MCF 10A (cell line): ENCODE data around the gene HECTD4. TPM values are rescaled to one million over a fixed set of nuclear protein-coding genes. Genes with fewer than 3 reads are reported as not detected.

ENCODE experiments used
- BruUV-seq: library from RNA; stranded (reverse); fragments of 400-500 nt; replicated peaks from 2 replicates; lab custom pipeline; 2021; lab: Mats Ljungman, UMichigan
- CTCF ChIA-PET: fragments of 300-600 bp; sonication (Branson Sonifier 250); formaldehyde crosslinking; extraction: SDS; loops from one replicate; lab custom pipeline; 2021; ENCODE audit warnings: antibody characterized with exemption, inconsistent platforms; lab: Yijun Ruan, JAX
- POLR2A ChIA-PET: fragments of 300-600, 350-650 bp; sonication (Branson Sonifier 250); formaldehyde crosslinking; extraction: SDS; loops from one replicate; lab custom pipeline; 2020; ENCODE audit warnings: antibody characterized with exemption, inconsistent platforms; lab: Yijun Ruan, JAX
- DNase-seq: peaks from one replicate; pipeline ENCODE4 v3.0.0-alpha.2; 2018; ENCODE audit not compliant: unreplicated experiment
- H3K27ac Mint-ChIP-seq: one replicate; pipeline ENCODE4 v1.8.0; 2022; ENCODE audit warnings: mild to moderate bottlenecking, low read depth, mixed read lengths; ENCODE audit not compliant: unreplicated experiment
- H3K27me3 Mint-ChIP-seq: one replicate; pipeline ENCODE4 v1.8.0; 2022; ENCODE audit warnings: mixed read lengths; ENCODE audit not compliant: insufficient read depth, unreplicated experiment
- H3K36me3 Mint-ChIP-seq: one replicate; pipeline ENCODE4 v1.8.0; 2022; ENCODE audit warnings: mild to moderate bottlenecking, moderate library complexity, mixed read lengths; ENCODE audit not compliant: insufficient read depth, unreplicated experiment
- H3K4me1 Mint-ChIP-seq: one replicate; pipeline ENCODE4 v1.8.0; 2022; ENCODE audit warnings: mixed read lengths; ENCODE audit not compliant: insufficient read depth, unreplicated experiment
- H3K4me3 Mint-ChIP-seq: one replicate; pipeline ENCODE4 v1.8.0; 2022; ENCODE audit warnings: mild to moderate bottlenecking, moderate library complexity, mixed read lengths; ENCODE audit not compliant: unreplicated experiment
- H3K9me3 Mint-ChIP-seq: one replicate; pipeline ENCODE4 v1.8.0; 2022; ENCODE audit warnings: mixed read lengths; ENCODE audit not compliant: unreplicated experiment
- intact Hi-C: fragments of 100-400 bp; cut with micrococcal nuclease; formaldehyde crosslinking; loops from 2 replicates; pipeline ENCODE4 v1.14.1; 2022
- total RNA-seq: library from RNA; stranded (reverse); gene quantifications from 2 replicates; pipeline ENCODE4 v1.2.3, GENCODE V29; 2022
- TF ChIP-seq, protein P1 (sequence below): fragments of 200-600 bp; IDR thresholded peaks from one replicate; pipeline ENCODE4 v1.8.0; 2022; ENCODE audit warnings: antibody characterized with exemption, mild to moderate bottlenecking; ENCODE audit not compliant: unreplicated experiment

The HECTD4 gene
- total RNA-seq, 1 experiment from 2014 or later, result 35.2 TPM

DNA sequence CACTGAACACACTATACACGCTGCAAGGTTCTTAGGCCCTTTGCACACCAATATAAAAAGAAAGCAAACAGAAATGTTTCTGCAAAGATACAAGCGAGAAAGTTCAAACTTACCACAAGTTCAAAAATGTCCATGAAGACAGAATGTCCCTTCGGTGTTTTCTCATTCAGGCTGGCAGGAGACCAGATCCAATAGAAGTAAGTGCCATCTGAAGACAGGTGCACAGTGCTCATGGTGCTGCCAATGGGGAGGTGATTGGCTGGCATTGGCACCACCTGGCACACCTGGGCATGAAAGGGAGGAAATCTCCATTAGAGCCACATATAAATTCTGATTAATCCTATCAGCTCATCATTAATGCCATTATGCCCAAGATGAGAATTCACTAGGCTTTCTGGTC is 76.3 kb downstream of the HECTD4 start:
- CTCF ChIA-PET, result no interaction called here
- BruUV-seq, result no TSS peak
- Mint-ChIP-seq H3K27ac (no peak overlapping the region), H3K27me3 (no peaks in the 10 kb centered on the region), H3K4me3 (no peak overlapping the region), H3K9me3 (no peaks in the 10 kb centered on the region), H3K4me1 (no peaks in the 10 kb centered on the region), H3K36me3 (peaks cover 13% of the 10 kb centered on the region)
- DNase-seq, result no peak
- intact Hi-C loops, result no loop called here
- POLR2A ChIA-PET, result no interaction called here
- TF ChIP-seq, protein P1, sequence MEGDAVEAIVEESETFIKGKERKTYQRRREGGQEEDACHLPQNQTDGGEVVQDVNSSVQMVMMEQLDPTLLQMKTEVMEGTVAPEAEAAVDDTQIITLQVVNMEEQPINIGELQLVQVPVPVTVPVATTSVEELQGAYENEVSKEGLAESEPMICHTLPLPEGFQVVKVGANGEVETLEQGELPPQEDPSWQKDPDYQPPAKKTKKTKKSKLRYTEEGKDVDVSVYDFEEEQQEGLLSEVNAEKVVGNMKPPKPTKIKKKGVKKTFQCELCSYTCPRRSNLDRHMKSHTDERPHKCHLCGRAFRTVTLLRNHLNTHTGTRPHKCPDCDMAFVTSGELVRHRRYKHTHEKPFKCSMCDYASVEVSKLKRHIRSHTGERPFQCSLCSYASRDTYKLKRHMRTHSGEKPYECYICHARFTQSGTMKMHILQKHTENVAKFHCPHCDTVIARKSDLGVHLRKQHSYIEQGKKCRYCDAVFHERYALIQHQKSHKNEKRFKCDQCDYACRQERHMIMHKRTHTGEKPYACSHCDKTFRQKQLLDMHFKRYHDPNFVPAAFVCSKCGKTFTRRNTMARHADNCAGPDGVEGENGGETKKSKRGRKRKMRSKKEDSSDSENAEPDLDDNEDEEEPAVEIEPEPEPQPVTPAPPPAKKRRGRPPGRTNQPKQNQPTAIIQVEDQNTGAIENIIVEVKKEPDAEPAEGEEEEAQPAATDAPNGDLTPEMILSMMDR, result no peak

DNA sequence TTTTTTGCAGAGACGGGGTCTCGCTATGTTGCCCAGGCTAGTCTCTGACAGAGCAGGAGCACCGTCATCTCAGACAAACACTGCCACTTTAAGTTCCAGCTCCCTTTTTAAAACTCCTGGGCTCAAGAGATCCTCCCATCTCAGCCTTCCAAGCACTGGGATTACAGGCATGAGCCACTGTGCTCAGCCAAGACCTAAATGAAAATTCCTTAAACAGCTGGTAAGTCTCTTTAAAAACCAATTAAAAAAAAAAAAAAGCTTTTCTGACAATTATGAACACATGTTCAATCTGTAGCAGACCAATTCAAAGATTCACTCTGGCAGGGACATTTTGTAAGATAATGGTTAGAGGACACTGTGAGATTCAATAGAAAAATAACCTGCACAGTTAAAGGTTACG is 77.8 kb downstream of the HECTD4 start:
- H3K36me3 Mint-ChIP-seq, result peaks cover 13% of the 10 kb centered on the region
- intact Hi-C loops, result no loop called here
- ChIA-PET CTCF (no interaction called here), POLR2A (no interaction called here)
- no peaks in the 10 kb centered on the region for H3K4me1 Mint-ChIP-seq
- no peaks in the 10 kb centered on the region for H3K27me3 Mint-ChIP-seq
- no peaks in the 10 kb centered on the region for H3K9me3 Mint-ChIP-seq
- no peak overlapping the region for H3K27ac Mint-ChIP-seq
- H3K4me3 Mint-ChIP-seq, result no peak overlapping the region
- TF ChIP-seq, protein P1, result no peak
- no peak for DNase-seq
- BruUV-seq, result no TSS peak

- Mint-ChIP-seq H3K36me3 (peaks cover 12% of the 10 kb centered on the region), H3K4me1 (no peaks in the 10 kb centered on the region), H3K4me3 (no peak overlapping the region), H3K27ac (no peak overlapping the region), H3K27me3 (no peaks in the 10 kb centered on the region), H3K9me3 (no peaks in the 10 kb centered on the region)
- no peak for DNase-seq
- BruUV-seq, result no TSS peak
- ChIA-PET CTCF (no interaction called here), POLR2A (no interaction called here)
- intact Hi-C loops, result no loop called here
- TF ChIP-seq, protein P1, result no peak
These were observed 78.4 kb downstream of the HECTD4 start for GRCh38 chr12:112303799-112304198.

- Mint-ChIP-seq H3K4me1 (no peaks in the 10 kb centered on the region), H3K27ac (no peak overlapping the region), H3K9me3 (no peaks in the 10 kb centered on the region), H3K27me3 (no peaks in the 10 kb centered on the region), H3K36me3 (peaks cover 6% of the 10 kb centered on the region), H3K4me3 (no peak overlapping the region)
- ChIA-PET POLR2A (interaction anchor here (1.1 kb wide), 1 partner anchor 9 kb away, joined by 3 read pairs; no protein-coding TSS in a partner anchor), CTCF (interaction anchor here (0.6 kb wide), 2 partner anchors 57 to 420 kb away, joined by 3 to 4 read pairs; no protein-coding TSS in a partner anchor)
- TF ChIP-seq, protein P1, result no peak
- DNase-seq, result peak; percentile 71
- intact Hi-C loops, result no loop called here
- BruUV-seq, result no TSS peak
These were observed 79.2 kb downstream of the HECTD4 start for GRCh38 chr12:112303004-112303403.
